Spleen (tissue), 11 donors: Measurements from ENCODE around the gene TLE7. TPM values are rescaled to one million over a fixed set of nuclear protein-coding genes. Genes with fewer than 3 reads are reported as not detected.

Experiments used
- DNase-seq: peaks from one replicate; pipeline ENCODE4 v3.0.0-alpha.2; 2020
- H3K27ac ChIP-seq, 8 donors: fragments of 200-600 bp; sonication (generic) in 7 of 8; 1 replicate in 4 of 8; 2 replicates in 4 of 8; pipeline versions ENCODE4 v1.5.0 to v1.8.0; 2016 to 2021; ENCODE audit warnings: inconsistent platforms in 4 of 8, mild to moderate bottlenecking in 4 of 8, moderate library complexity in 1 of 8
- H3K27me3 ChIP-seq, 7 donors: fragments of 200-600 bp; sonication (generic) in 6 of 7; replicated peaks in 1 of 7; 1 replicate in 4 of 7; 2 replicates in 3 of 7; pipeline versions ENCODE4 v1.5.0 to v1.8.0; 2016 to 2021; ENCODE audit warnings: inconsistent platforms in 3 of 7, mild to moderate bottlenecking in 1 of 7
- H3K36me3 ChIP-seq, 6 donors: fragments of 200-600 bp; sonication (generic) in 5 of 6; 1 replicate in 4 of 6; 2 replicates in 2 of 6; pipeline versions ENCODE4 v1.5.0 to v1.8.0; 2016 to 2021; ENCODE audit warnings: inconsistent platforms in 2 of 6
- H3K4me1 ChIP-seq, 6 donors: fragments of 200-600 bp; sonication (generic) in 5 of 6; 1 replicate in 3 of 6; 2 replicates in 3 of 6; pipeline versions ENCODE4 v1.5.0 to v1.8.0; 2016 to 2021; ENCODE audit warnings: inconsistent platforms in 3 of 6
- H3K4me3 ChIP-seq, 8 donors: fragments of 200-600 bp; sonication (generic) in 7 of 8; 1 replicate in 4 of 8; 2 replicates in 4 of 8; pipeline versions ENCODE4 v1.5.0 to v1.8.0; 2016 to 2021; ENCODE audit warnings: inconsistent platforms in 4 of 8, mild to moderate bottlenecking in 4 of 8, moderate library complexity in 2 of 8
- H3K9me3 ChIP-seq, 8 donors: fragments of 200-600 bp; sonication (generic) in 7 of 8; 1 replicate in 4 of 8; 2 replicates in 4 of 8; pipeline versions ENCODE4 v1.5.0 to v1.8.0; 2016 to 2021; ENCODE audit warnings: inconsistent platforms in 4 of 8
- POLR2A ChIP-seq, 3 donors: fragments of 450-650 bp; IDR thresholded peaks; one replicate each; pipeline ENCODE4 v1.5.1; 2017; ENCODE audit warnings: antibody characterized with exemption in 3 of 3, mild to moderate bottlenecking in 1 of 3
- POLR2AphosphoS5 ChIP-seq, 3 donors: sonication (generic); formaldehyde crosslinking; IDR thresholded peaks; one replicate each; pipeline ENCODE4 v1.5.1; 2017; ENCODE audit warnings: antibody characterized with exemption in 3 of 3
- WGBS, 5 donors: extraction: QIAGEN DNeasy Blood & Tissue Kit in 3 of 5; methylation state at CpG; one replicate each; pipeline versions ENCODE4 v1.1.5 to v1.1.7; 2013 to 2018; 5-methylcytosine and 5-hydroxymethylcytosine counted together
- intact Hi-C: fragments of 100-400 bp; cut with DNase I; formaldehyde crosslinking; loops from one replicate; pipeline ENCODE4 v1.15.0; 2023; ENCODE audit warnings: low total_unique reads
- polyA plus RNA-seq, 3 donors: library from polyadenylated mRNA; stranded (reverse); fragments of 200-250 nt; gene quantifications; one replicate each; pipeline ENCODE4 v1.2.1, GENCODE V29; 2013
- total RNA-seq, 7 donors: library from RNA; depleted of rRNA in 3 of 7; stranded (reverse); fragments of >200 nt in 3 of 7; fragmentation: NEBNext Ultra II Directional in 4 of 7; extraction: Animal tissue kit (Norgen Biotek cat#: 25700) in 4 of 7; gene quantifications; one replicate each; pipeline versions ENCODE4 v1.1.0 to v1.2.1, GENCODE V29; 2016 to 2021
- TF ChIP-seq, protein P1 (sequence below), 11 experiments: fragments of 200-600 bp in 7 of 11; fragments of 450-650 bp in 4 of 11; sonication (generic) in 4 of 11; IDR thresholded peaks in 8 of 11; conservative IDR thresholded peaks in 3 of 11; 1 replicate in 7 of 11; 2 replicates in 4 of 11; pipeline versions ENCODE4 v1.4.0 to v1.8.0; 2016 to 2021; ENCODE audit warnings: antibody characterized with exemption in 11 of 11, inconsistent platforms in 4 of 11, mild to moderate bottlenecking in 1 of 11
- donor health status: healthy with polysubstance abuse.
- donor health status: DM: no; HTN: no; CAD: no; lungs with moderate emphysema.
- donor health status: DM: no; HTN: no; CAD: no.
- donor health status: Bipolar disorder and iron deficiency.
- donor health status: healthy.
- donor health status: DM: no; HTN: no; CAD: no.
- donor health status: DM: yes; HTN: yes; CAD: no.

TLE7 gene
- total and polyA plus RNA-seq, 10 donors = not detected

DNA sequence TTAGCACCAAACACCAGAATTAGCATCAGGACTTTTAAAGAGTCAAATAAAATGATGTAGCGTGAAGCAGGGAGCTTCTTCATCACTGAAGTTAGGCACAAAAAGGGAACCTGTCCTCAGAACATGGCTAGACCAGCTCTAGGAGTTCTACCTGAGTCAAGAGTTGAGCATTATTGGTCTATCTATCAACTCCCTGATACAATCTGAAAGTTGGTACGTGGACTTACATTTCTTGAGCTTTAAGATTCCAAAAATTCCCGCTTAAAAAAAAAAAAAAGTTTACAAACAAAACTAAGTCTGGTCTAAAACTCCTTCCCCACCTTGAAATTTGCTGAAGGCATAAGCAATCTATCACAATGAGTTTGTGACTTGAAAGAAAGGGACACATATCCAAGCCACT lies 12.3 kb downstream of the TLE7 start:
- peaks cover 3 to 66% (median 14%) of the 10 kb centered on the region in 7 donors for H3K27me3 ChIP-seq
- no peak overlapping the region for H3K4me3 ChIP-seq
- intact Hi-C loops = no loop called here

GRCh38 chr16:71428883-71429282 lies 13.0 kb downstream of the TLE7 start:
- peaks cover 3 to 73% (median 16%) of the 10 kb centered on the region in 7 donors for H3K27me3 ChIP-seq
- peaks cover 0 to 15% (median 0%) of the 10 kb centered on the region in 6 donors for H3K4me1 ChIP-seq
- no peak for DNase-seq
- H3K27ac ChIP-seq = no peak overlapping the region
- H3K36me3 ChIP-seq = no peaks in the 10 kb centered on the region
- intact Hi-C loops = no loop called here
- no peak overlapping the region for H3K4me3 ChIP-seq
- H3K9me3 ChIP-seq = peaks cover 0 to 11% (median 0%) of the 10 kb centered on the region in 8 donors
- TF ChIP-seq POLR2AphosphoS5 (IDR thresholded peaks at IDR 0.05) = no peak
- TF ChIP-seq, protein P1, sequence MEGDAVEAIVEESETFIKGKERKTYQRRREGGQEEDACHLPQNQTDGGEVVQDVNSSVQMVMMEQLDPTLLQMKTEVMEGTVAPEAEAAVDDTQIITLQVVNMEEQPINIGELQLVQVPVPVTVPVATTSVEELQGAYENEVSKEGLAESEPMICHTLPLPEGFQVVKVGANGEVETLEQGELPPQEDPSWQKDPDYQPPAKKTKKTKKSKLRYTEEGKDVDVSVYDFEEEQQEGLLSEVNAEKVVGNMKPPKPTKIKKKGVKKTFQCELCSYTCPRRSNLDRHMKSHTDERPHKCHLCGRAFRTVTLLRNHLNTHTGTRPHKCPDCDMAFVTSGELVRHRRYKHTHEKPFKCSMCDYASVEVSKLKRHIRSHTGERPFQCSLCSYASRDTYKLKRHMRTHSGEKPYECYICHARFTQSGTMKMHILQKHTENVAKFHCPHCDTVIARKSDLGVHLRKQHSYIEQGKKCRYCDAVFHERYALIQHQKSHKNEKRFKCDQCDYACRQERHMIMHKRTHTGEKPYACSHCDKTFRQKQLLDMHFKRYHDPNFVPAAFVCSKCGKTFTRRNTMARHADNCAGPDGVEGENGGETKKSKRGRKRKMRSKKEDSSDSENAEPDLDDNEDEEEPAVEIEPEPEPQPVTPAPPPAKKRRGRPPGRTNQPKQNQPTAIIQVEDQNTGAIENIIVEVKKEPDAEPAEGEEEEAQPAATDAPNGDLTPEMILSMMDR (IDR thresholded peaks at IDR 0.05 in 8 of 11, conservative IDR thresholded peaks at IDR 0.05 in 3 of 11) = no peak
- no peak for TF ChIP-seq POLR2A (IDR thresholded peaks at IDR 0.05)
- 73 to 95% (median 87%) methylated on average over 2 of the region's 2 CpGs for WGBS, 5 donors

More for the DNA sequence above, 12.3 kb downstream of the TLE7 start:
- Histone ChIP-seq H3K36me3 (no peaks in the 10 kb centered on the region), H3K4me1 (peaks cover 0 to 15% (median 0%) of the 10 kb centered on the region in 6 donors), H3K9me3 (peaks cover 0 to 11% (median 0%) of the 10 kb centered on the region in 8 donors), H3K27ac (no peak overlapping the region)
- WGBS, 5 donors = 75 to 81% (median 78%) methylated on average over 3 of the region's 3 CpGs
- no peak for DNase-seq
- TF ChIP-seq POLR2AphosphoS5 (IDR thresholded peaks at IDR 0.05) = no peak
- TF ChIP-seq, protein P1 (IDR thresholded peaks at IDR 0.05 in 8 of 11, conservative IDR thresholded peaks at IDR 0.05 in 3 of 11) = no peak
- no peak for TF ChIP-seq POLR2A (IDR thresholded peaks at IDR 0.05)

- no peak overlapping the region for H3K4me3 ChIP-seq
- peaks cover 0 to 15% (median 0%) of the 10 kb centered on the region in 6 donors for H3K4me1 ChIP-seq
- no peaks in the 10 kb centered on the region for H3K36me3 ChIP-seq
- intact Hi-C loops = no loop called here
- H3K27me3 ChIP-seq = peaks cover 3 to 78% (median 16%) of the 10 kb centered on the region in 7 donors
- H3K27ac ChIP-seq = no peak overlapping the region
- no peak for DNase-seq
- peaks cover 0 to 11% (median 0%) of the 10 kb centered on the region in 8 donors for H3K9me3 ChIP-seq
- TF ChIP-seq POLR2AphosphoS5 (IDR thresholded peaks at IDR 0.05) (no peak), POLR2A (IDR thresholded peaks at IDR 0.05) (no peak)
- TF ChIP-seq, protein P1 (IDR thresholded peaks at IDR 0.05 in 8 of 11, conservative IDR thresholded peaks at IDR 0.05 in 3 of 11) = no peak
These were observed 13.5 kb downstream of the TLE7 start for GRCh38 chr16:71428385-71428784.

GRCh38 chr16:71426880-71427615 lies 14.8 kb downstream of the TLE7 start:
- Histone ChIP-seq H3K4me3 (peak overlapping the region in 1 of 8 donors; percentile 65), H3K36me3 (no peaks in the 10 kb centered on the region), H3K27me3 (peaks cover 3 to 72% (median 16%) of the 10 kb centered on the region in 7 donors), H3K9me3 (peaks cover 0 to 11% (median 0%) of the 10 kb centered on the region in 8 donors), H3K4me1 (peaks cover 0 to 15% (median 0%) of the 10 kb centered on the region in 6 donors), H3K27ac (peak overlapping the region in 2 of 8 donors; percentile 13 to 48)
- 65 to 70% (median 67%) methylated on average over 12 of the region's 12 CpGs for WGBS, 5 donors
- TF ChIP-seq POLR2AphosphoS5 (IDR thresholded peaks at IDR 0.05) (no peak), POLR2A (IDR thresholded peaks at IDR 0.05) (no peak)
- TF ChIP-seq, protein P1 (IDR thresholded peaks at IDR 0.05 in 8 of 11, conservative IDR thresholded peaks at IDR 0.05 in 3 of 11) = no peak
- intact Hi-C loops = no loop called here
- peak; percentile 17 for DNase-seq
